OCI-LY1 (cell line): ENCODE measurements around the gene CRYBG2.

Source experiments
- EZH2 ChIP-seq: fragments of 200-600 bp; sonication (generic), shearing (Covaris generic); IDR thresholded peaks from 2 replicates; pipeline ENCODE4 v1.8.0; 2017; ENCODE audit warnings: borderline replicate concordance, mixed run types, mild to moderate bottlenecking, antibody characterized with exemption, low read length, moderate library complexity, mixed read lengths
- TF ChIP-seq, protein P1 (sequence below): fragments of 200-600 bp; sonication (generic), shearing (Covaris generic); IDR thresholded peaks from 2 replicates; pipeline ENCODE4 v1.5.1; 2017; ENCODE audit warnings: mild to moderate bottlenecking, antibody characterized with exemption, low read length, moderate library complexity, mixed read lengths

DNA sequence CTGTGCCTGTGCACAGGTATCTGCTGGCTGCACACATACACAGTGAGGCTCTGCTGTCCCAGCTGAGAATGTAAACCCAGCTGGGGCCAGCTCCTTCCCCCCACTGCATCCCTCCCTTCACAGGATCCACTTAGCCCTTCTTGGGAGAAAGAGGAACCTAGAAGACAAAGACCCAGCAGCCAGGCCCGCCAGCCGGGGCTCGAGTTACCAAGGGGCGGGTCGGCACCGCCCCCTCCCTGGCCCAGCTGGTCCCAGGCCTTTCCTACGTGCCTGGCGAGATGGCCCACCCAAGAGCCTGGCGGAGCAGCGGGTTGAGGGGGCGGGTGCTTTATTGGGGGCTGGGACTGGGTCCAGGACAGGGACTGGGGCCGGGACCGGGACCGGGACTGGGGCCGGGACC, 72.0 kb downstream of the CRYBG2 start:
- TF ChIP-seq, protein P1, sequence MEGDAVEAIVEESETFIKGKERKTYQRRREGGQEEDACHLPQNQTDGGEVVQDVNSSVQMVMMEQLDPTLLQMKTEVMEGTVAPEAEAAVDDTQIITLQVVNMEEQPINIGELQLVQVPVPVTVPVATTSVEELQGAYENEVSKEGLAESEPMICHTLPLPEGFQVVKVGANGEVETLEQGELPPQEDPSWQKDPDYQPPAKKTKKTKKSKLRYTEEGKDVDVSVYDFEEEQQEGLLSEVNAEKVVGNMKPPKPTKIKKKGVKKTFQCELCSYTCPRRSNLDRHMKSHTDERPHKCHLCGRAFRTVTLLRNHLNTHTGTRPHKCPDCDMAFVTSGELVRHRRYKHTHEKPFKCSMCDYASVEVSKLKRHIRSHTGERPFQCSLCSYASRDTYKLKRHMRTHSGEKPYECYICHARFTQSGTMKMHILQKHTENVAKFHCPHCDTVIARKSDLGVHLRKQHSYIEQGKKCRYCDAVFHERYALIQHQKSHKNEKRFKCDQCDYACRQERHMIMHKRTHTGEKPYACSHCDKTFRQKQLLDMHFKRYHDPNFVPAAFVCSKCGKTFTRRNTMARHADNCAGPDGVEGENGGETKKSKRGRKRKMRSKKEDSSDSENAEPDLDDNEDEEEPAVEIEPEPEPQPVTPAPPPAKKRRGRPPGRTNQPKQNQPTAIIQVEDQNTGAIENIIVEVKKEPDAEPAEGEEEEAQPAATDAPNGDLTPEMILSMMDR: no peak
- no peak for TF ChIP-seq EZH2
